GM21447 (cell line): ENCODE results near the gene ASAH2.

Experiments
- ATAC-seq: cut with Tn5 transposase; IDR thresholded peaks from one replicate; pipeline ENCODE4 v1.9.1; 2021; ENCODE audit not compliant: unreplicated experiment

Gene ASAH2

GRCh38 chr10:50210876-50211275 lies 40.4 kb downstream of the ASAH2 start:
- ATAC-seq = no peak
